Gastroesophageal sphincter (tissue), 2 donors: ENCODE measurements around the gene ARHGAP42.
"Not testable (repeated sequence)": the region's sequence is repeated elsewhere in the genome, so short reads cannot be mapped to it uniquely, and the experiment has no call there.

ENCODE experiments used
- EP300 ChIP-seq: sonication (generic); formaldehyde crosslinking; IDR thresholded peaks from one replicate; pipeline ENCODE4 v1.6.1; 2017; ENCODE audit warnings: antibody characterized with exemption, mild to moderate bottlenecking
- POLR2A ChIP-seq, 2 donors: fragments of 450-650 bp; IDR thresholded peaks; one replicate each; pipeline ENCODE4 v1.6.1; 2017; ENCODE audit warnings: antibody characterized with exemption in 2 of 2, mild to moderate bottlenecking in 2 of 2, moderate library complexity in 1 of 2

GRCh38 chr11:101013702-101014101 lies 326.6 kb downstream of the ARHGAP42 start:
- TF ChIP-seq POLR2A (IDR thresholded peaks at IDR 0.05); EP300: not testable (repeated sequence)
